ENCODE results near the gene FAM107A. TPM values are rescaled to one million over a fixed set of nuclear protein-coding genes. Genes with fewer than 3 reads are reported as not detected.

Gene FAM107A
- total RNA-seq, 1 experiment from 2014 or later: not detected

DNA sequence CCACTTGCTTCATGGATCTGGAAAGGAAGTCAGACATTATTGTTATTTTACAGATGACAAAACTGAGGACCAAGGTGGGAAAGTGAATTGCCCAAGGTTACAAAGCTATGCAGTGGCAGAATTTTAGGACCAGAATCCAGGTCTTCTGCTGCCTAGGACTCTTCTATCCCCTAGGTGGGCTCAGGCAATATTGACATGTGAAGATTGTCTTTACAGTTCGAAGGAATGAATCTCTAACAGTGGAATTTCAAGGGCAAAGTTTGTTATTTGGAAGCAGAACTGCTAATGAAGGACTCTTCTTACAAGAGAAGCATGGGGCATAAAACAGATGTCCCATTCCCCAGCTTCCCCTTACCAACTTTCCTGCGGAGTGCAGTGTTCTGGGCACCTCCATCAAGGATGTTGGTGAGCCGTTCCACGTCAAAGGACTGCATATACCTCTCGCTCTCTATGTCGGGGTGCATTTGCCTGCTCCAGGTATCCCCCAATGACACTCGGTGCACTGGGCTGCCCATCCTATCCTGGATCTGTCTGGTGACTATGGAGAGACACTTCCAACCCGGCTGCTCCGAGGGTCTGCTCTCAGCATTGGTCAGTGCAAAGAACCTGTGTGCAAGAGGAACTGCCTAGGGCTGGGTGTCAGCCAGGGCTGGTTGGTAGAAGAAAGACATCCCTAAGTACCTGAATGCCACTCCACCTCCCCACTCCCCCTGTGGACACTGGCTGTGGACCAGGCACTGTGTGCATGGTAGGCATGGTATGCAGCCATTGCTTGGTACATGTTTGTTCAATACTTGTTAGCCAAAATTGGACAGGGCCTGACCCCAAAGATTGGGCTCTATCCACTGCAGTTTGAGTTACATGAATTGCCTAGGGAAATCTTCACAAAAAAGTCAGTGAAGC is 42.3 kb downstream of the FAM107A start:
- TF ChIP-seq, protein P1, sequence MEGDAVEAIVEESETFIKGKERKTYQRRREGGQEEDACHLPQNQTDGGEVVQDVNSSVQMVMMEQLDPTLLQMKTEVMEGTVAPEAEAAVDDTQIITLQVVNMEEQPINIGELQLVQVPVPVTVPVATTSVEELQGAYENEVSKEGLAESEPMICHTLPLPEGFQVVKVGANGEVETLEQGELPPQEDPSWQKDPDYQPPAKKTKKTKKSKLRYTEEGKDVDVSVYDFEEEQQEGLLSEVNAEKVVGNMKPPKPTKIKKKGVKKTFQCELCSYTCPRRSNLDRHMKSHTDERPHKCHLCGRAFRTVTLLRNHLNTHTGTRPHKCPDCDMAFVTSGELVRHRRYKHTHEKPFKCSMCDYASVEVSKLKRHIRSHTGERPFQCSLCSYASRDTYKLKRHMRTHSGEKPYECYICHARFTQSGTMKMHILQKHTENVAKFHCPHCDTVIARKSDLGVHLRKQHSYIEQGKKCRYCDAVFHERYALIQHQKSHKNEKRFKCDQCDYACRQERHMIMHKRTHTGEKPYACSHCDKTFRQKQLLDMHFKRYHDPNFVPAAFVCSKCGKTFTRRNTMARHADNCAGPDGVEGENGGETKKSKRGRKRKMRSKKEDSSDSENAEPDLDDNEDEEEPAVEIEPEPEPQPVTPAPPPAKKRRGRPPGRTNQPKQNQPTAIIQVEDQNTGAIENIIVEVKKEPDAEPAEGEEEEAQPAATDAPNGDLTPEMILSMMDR (conservative IDR thresholded peaks at IDR 0.05; ENCODE audit: low read depth, low read length): no peak
- no peak for TF ChIP-seq EZH2 (IDR thresholded peaks at IDR 0.05; ENCODE audit: borderline replicate concordance, low read depth, low read length, poor library complexity, severe bottlenecking)
- Histone ChIP-seq H3K27me3 (replicated peaks; ENCODE audit: insufficient read depth, low read depth, low read length, poor library complexity) (no peaks in the 10 kb centered on the region), H3K27ac (ENCODE audit: low read depth, low read length, poor library complexity, severe bottlenecking) (no peak overlapping the region), H3K36me3 (ENCODE audit: insufficient read depth, low read length, poor library complexity, severe bottlenecking) (no peaks in the 10 kb centered on the region), H3K4me3 (ENCODE audit: low read depth, low read length, poor library complexity, severe bottlenecking) (no peak overlapping the region), H3K9me3 (ENCODE audit: low read depth, low read length, poor library complexity, severe bottlenecking) (no peaks in the 10 kb centered on the region), H3K4me1 (ENCODE audit: insufficient read depth, low read length, poor library complexity, severe bottlenecking) (no peaks in the 10 kb centered on the region)
- no peak for DNase-seq (ENCODE audit: low spot score)
- ChIA-PET POLR2A (ENCODE audit: low non-redundant PET) (no interaction called here), CTCF (no interaction called here)
- intact Hi-C loops (cut with micrococcal nuclease; ENCODE audit: unreplicated experiment): loop anchor here (5.0 kb wide), 2 partner anchors 103 to 358 kb away; partner anchors contain the start of gene PDHB
- no TSS peak for BruUV-seq (replicated peaks)

DNA sequence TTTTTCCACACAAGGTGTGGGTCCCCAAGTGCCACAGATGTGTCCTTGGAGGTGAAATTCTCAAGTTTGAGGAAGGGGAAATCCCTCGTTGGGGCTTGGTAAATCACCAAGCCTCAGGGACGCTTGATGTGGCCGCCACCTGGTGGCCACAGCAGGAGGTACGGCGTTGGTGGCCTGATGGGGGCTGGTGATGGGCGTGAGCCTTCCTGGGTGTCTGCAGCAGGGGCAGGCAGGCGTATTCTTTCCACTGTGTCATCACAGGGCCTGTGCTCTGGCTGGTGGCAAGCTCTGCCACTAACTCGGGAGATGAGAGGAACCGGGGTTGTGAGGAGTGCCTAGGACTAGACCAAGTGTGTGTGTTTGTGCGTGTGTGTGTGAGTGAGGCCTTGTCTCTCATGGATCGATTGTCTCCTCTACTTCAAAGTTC is 44.4 kb downstream of the FAM107A start:
- peak; percentile 65 for DNase-seq (ENCODE audit: low spot score)
- H3K27me3 ChIP-seq (replicated peaks; ENCODE audit: insufficient read depth, low read depth, low read length, poor library complexity): no peaks in the 10 kb centered on the region
- peaks cover 17% of the 10 kb centered on the region for H3K4me1 ChIP-seq (ENCODE audit: insufficient read depth, low read length, poor library complexity, severe bottlenecking)
- H3K36me3 ChIP-seq (ENCODE audit: insufficient read depth, low read length, poor library complexity, severe bottlenecking): no peaks in the 10 kb centered on the region
- H3K27ac ChIP-seq (ENCODE audit: low read depth, low read length, poor library complexity, severe bottlenecking): no peak overlapping the region
- no peaks in the 10 kb centered on the region for H3K9me3 ChIP-seq (ENCODE audit: low read depth, low read length, poor library complexity, severe bottlenecking)
- CTCF ChIA-PET: no interaction called here
- POLR2A ChIA-PET (ENCODE audit: low non-redundant PET): no interaction called here
- H3K4me3 ChIP-seq (ENCODE audit: low read depth, low read length, poor library complexity, severe bottlenecking): no peak overlapping the region
- no TSS peak for BruUV-seq (replicated peaks)
- TF ChIP-seq, protein P1 (conservative IDR thresholded peaks at IDR 0.05; ENCODE audit: low read depth, low read length): peak; percentile 72
- TF ChIP-seq EZH2 (IDR thresholded peaks at IDR 0.05; ENCODE audit: borderline replicate concordance, low read depth, low read length, poor library complexity, severe bottlenecking): no peak
- intact Hi-C loops (cut with micrococcal nuclease; ENCODE audit: unreplicated experiment): loop anchor here (2.0 to 5.0 kb wide), 4 partner anchors 68 to 356 kb away; partner anchors contain the start of gene PDHB

DNA sequence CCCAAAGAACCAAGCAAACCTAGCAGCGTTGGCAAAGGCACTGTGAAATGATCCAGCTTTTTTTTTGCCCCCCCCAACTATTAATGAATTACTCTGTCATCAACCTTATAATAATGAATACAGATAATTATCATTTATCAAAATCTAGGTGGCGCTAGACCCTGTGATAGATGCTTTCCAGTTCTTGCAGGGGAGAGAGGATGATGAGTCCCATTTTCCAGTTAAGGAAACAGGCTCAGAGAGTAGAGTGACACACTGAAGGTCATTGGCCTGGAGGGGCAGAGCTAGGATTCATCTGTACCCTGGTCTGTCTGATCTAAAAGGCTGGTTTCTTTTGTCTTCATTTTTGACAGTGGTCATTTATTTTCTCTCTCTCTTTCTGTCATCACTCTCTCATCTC is 45.2 kb downstream of the FAM107A start:
- Histone ChIP-seq H3K4me3 (ENCODE audit: low read depth, low read length, poor library complexity, severe bottlenecking) (no peak overlapping the region), H3K27ac (ENCODE audit: low read depth, low read length, poor library complexity, severe bottlenecking) (no peak overlapping the region), H3K4me1 (ENCODE audit: insufficient read depth, low read length, poor library complexity, severe bottlenecking) (peaks cover 17% of the 10 kb centered on the region), H3K36me3 (ENCODE audit: insufficient read depth, low read length, poor library complexity, severe bottlenecking) (no peaks in the 10 kb centered on the region), H3K27me3 (replicated peaks; ENCODE audit: insufficient read depth, low read depth, low read length, poor library complexity) (no peaks in the 10 kb centered on the region), H3K9me3 (ENCODE audit: low read depth, low read length, poor library complexity, severe bottlenecking) (no peaks in the 10 kb centered on the region)
- DNase-seq (ENCODE audit: low spot score): peak; percentile 18
- ChIA-PET CTCF (no interaction called here), POLR2A (ENCODE audit: low non-redundant PET) (no interaction called here)
- no TSS peak for BruUV-seq (replicated peaks)
- no peak for TF ChIP-seq EZH2 (IDR thresholded peaks at IDR 0.05; ENCODE audit: borderline replicate concordance, low read depth, low read length, poor library complexity, severe bottlenecking)
- TF ChIP-seq, protein P1 (conservative IDR thresholded peaks at IDR 0.05; ENCODE audit: low read depth, low read length): peak; percentile 47
- intact Hi-C loops (cut with micrococcal nuclease; ENCODE audit: unreplicated experiment): loop anchor here (2.0 to 5.0 kb wide), 4 partner anchors 67 to 355 kb away; partner anchors contain the start of gene PDHB

Measured in A673 (cell line).